ENCODE results near the gene SCFD2.
"Not testable (repeated sequence)": the region's sequence is repeated elsewhere in the genome, so short reads cannot be mapped to it uniquely, and the experiment has no call there.

The SCFD2 gene

DNA sequence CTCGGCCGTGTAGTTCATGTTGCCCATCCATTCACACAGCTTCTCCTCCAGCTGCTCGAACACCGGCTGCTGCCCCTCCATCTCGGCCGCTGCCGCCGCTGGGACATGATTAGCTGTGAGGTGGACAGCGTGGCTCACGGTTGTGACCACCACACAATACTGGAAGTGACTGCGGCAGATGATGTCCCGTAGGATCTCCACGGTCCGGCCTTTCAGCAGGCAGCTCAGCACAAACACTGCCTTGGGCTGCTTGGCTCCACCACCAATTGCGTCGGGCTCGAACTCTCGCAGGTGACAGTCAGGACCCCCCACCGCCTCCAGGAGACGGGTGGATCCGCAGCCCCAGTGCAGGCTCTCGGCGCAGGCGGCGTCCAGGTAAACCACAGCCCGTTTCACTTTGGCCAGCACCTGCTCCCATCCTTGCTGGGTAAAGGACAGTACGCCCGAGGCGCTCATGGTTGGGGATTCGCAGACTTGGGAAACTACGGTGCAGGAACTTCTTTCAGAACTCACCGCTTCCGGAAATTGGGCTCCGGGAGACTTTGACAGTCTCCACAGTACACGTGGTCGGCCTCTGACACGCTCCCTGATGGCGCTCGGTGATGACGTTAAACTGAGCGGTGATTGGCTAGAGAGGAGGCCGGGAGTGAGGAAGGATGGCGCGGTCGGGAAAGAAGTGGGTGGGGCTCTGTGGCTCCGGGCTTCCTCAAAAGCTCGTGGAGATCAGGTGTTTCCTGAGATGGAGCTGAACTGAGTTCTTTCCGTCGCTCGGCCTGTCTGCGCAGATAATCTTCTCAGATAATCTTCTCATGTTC lies at the start of gene SCFD2:
Gene SCFD2 (minus strand): TSS at position 576 of the 815 bp plus-strand sequence.
- peaks cover 2% of the 10 kb centered on the region for H3K27me3 ChIP-seq (replicated peaks)
- TF ChIP-seq, protein P1, sequence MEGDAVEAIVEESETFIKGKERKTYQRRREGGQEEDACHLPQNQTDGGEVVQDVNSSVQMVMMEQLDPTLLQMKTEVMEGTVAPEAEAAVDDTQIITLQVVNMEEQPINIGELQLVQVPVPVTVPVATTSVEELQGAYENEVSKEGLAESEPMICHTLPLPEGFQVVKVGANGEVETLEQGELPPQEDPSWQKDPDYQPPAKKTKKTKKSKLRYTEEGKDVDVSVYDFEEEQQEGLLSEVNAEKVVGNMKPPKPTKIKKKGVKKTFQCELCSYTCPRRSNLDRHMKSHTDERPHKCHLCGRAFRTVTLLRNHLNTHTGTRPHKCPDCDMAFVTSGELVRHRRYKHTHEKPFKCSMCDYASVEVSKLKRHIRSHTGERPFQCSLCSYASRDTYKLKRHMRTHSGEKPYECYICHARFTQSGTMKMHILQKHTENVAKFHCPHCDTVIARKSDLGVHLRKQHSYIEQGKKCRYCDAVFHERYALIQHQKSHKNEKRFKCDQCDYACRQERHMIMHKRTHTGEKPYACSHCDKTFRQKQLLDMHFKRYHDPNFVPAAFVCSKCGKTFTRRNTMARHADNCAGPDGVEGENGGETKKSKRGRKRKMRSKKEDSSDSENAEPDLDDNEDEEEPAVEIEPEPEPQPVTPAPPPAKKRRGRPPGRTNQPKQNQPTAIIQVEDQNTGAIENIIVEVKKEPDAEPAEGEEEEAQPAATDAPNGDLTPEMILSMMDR (IDR thresholded peaks at IDR 0.05; ENCODE audit: low read depth, low read length, missing control alignments) = no peak
- H3K36me3 ChIP-seq (replicated peaks) = no peaks in the 10 kb centered on the region
- DNase-seq = peak; percentile 98
- peak within 1 kb of the TSS; percentile 93 for H3K4me3 ChIP-seq (ENCODE audit: low read depth, low read length)
- in situ Hi-C loops (cut with HindIII; ENCODE audit: low pct_ligation_motif_present, low sequenced_read_pairs) = no loop called here
- peak within 1 kb of the TSS; percentile 26 for H3K27ac ChIP-seq

DNA sequence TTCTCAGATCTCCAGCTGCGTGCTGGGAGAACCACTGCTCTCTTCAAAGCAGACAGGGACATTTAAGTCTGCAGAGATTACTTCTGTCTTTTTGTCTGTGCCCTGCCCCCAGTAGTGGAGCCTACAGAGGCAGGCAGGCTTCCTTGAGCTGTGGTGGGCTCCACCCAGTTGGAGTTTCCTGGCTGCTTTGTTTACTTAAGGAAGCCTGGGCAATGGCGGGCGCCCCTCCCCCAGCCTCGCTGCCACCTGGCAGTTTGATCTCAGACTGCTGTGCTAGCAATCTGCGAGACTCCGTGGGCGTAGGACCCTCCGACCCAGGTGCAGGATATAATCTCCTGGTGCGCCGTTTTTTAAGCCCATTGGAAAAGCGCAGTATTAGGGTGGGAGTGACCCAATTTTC lies 43.6 kb upstream of the SCFD2 start:
- H3K4me3 ChIP-seq (ENCODE audit: low read depth, low read length); H3K27ac ChIP-seq; in situ Hi-C loops (cut with HindIII; ENCODE audit: low pct_ligation_motif_present, low sequenced_read_pairs); H3K36me3 ChIP-seq (replicated peaks); DNase-seq; H3K27me3 ChIP-seq (replicated peaks): not testable (repeated sequence)

DNA sequence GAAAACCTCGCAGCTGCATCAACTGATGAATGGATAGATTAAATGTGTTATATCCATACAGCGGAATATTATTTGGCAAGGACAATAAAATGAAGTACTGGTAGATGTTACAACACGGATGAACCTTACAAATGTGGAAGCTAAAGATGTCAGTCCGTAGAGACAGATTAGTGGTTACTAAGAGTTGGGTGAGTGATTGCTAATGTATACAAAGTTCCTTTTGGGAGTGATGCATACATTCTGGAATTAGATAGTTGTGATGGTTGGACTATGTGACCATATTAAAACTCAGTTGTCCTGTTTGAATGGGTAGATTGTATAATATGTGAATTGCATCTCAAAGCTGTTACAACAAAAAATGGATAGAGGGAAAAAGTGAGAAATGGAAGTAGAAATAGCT lies 14.4 kb upstream of the SCFD2 start:
- Histone ChIP-seq H3K27ac (no peak overlapping the region), H3K36me3 (replicated peaks) (peaks cover 5% of the 10 kb centered on the region), H3K4me3 (ENCODE audit: low read depth, low read length) (no peak overlapping the region), H3K27me3 (replicated peaks) (no peaks in the 10 kb centered on the region)
- TF ChIP-seq, protein P1 (IDR thresholded peaks at IDR 0.05; ENCODE audit: low read depth, low read length, missing control alignments) = no peak
- in situ Hi-C loops (cut with HindIII; ENCODE audit: low pct_ligation_motif_present, low sequenced_read_pairs) = no loop called here
- no peak for DNase-seq

DNA sequence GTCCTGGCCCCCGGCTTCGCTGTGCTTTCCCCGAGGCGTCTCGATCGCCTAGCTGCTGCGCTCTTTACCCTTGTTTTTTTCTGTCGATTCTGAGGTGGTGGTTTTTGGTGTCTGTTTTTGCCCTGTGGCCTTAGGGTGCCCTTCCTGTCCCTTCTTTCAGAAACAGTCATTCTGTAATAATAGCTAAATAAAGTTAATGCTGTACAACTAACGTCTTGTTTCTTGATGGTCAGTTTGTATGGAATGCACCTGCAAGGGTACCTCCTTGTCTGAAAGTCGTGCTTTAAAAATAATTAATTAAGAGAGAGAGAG lies 12.3 kb upstream of the SCFD2 start:
- Histone ChIP-seq H3K4me3 (ENCODE audit: low read depth, low read length) (peak overlapping the region; percentile 80), H3K36me3 (replicated peaks) (no peaks in the 10 kb centered on the region), H3K27me3 (replicated peaks) (no peaks in the 10 kb centered on the region), H3K27ac (peak overlapping the region; percentile 56)
- in situ Hi-C loops (cut with HindIII; ENCODE audit: low pct_ligation_motif_present, low sequenced_read_pairs) = no loop called here
- DNase-seq = no peak
- TF ChIP-seq, protein P1 (IDR thresholded peaks at IDR 0.05; ENCODE audit: low read depth, low read length, missing control alignments) = no peak

DNA sequence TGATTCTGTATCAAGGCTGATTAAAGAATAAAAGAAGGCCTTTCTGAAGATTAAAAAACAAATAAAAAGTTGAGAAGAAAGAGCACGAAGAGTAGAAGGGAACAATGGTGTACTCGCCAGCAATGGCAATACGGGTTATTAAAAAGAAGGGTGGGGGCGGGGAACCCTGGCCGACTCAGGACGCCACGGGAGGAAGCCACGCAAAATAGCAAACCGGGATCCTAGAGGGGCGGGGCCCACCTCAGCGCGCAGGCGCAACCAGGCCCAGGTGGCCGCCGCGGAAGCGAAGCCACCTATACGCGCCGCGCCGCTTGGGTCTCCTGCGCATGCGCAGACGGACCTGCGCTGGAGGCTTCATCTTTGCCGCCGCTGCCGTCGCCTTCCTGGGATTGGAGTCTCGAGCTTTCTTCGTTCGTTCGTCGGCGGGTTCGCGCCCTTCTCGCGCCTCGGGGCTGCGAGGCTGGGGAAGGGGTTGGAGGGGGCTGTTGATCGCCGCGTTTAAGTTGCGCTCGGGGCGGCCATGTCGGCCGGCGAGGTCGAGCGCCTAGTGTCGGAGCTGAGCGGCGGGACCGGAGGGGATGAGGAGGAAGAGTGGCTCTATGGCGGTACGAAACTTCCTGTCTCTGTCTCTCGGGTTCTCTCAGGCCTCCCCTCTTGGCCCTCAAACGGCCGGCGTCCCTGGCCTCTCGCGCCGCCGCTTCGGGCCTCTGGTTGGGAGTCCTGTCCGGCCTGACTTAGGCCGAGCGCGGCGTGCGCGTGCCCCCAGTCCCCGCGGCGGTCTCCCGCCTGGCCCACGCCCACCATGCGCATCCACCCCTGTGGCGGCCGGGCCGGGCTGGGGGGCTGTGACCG lies 11.7 kb upstream of the SCFD2 start, which contains the start of gene FIP1L1:
Gene FIP1L1 (plus strand): TSS at position 323 of the 852 bp plus-strand sequence. CDS start 198 bp downstream, at position 521.
- H3K27ac ChIP-seq = peak within 1 kb of the TSS; percentile 56
- H3K4me3 ChIP-seq (ENCODE audit: low read depth, low read length) = peak within 1 kb of the TSS; percentile 80
- TF ChIP-seq, protein P1 (IDR thresholded peaks at IDR 0.05; ENCODE audit: low read depth, low read length, missing control alignments) = no peak
- no peaks in the 10 kb centered on the region for H3K27me3 ChIP-seq (replicated peaks)
- in situ Hi-C loops (cut with HindIII; ENCODE audit: low pct_ligation_motif_present, low sequenced_read_pairs) = no loop called here
- DNase-seq = peak; percentile 89
- no peaks in the 10 kb centered on the region for H3K36me3 ChIP-seq (replicated peaks)

DNA sequence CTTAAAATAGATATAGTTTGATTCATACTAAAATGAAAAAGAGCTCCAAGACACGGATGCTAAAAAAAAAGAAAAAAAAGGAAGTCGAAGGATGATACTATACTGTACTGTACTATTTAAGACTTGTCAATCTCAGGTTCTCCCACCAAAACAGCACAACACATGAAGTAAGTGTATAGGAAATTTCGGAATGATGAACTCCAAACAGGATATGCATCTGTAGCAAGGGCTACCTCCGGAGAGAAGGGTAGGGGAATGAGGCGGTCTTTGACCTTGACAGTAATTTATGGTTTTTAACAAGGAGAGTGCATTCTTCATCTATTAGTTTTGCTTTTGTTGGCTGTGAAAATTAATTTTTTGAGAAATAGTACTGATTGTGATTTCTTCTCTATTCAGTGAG lies 11.0 kb upstream of the SCFD2 start:
- Histone ChIP-seq H3K4me3 (ENCODE audit: low read depth, low read length) (peak overlapping the region; percentile 80), H3K36me3 (replicated peaks) (no peaks in the 10 kb centered on the region), H3K27me3 (replicated peaks) (no peaks in the 10 kb centered on the region), H3K27ac (no peak overlapping the region)
- DNase-seq = no peak
- in situ Hi-C loops (cut with HindIII; ENCODE audit: low pct_ligation_motif_present, low sequenced_read_pairs) = no loop called here
- TF ChIP-seq, protein P1 (IDR thresholded peaks at IDR 0.05; ENCODE audit: low read depth, low read length, missing control alignments) = no peak
